Activated CD4-positive, alpha-beta T cell treated with anti-CD3 and anti-CD28 coated beads, Interleukin-2, amount 50 U/mL, for 1 hour (primary cell): ENCODE results near the gene DPM2.

ENCODE experiments used
- DNase-seq: peaks from one replicate; pipeline ENCODE4 v3.0.0-alpha.2; 2020

DPM2 gene

DNA sequence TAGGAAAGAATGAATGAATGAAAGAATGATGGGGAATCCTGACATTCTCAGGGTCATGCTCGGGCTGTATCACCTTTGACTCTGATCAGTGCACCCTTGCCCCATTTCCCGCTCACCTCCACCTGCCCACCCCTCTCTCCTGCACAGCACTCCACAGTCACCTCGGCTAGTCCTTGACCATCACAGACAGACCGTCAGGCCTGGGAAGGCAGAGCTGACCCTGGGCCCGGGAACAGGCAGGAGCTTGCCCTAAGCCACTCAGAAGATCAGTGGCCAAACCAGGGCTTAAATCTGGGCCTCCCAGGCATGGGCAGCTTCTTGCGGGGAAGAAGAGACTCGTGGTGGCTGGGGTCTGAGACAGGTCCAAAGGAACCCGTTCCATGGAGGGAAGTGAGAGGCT is 41.8 kb downstream of the DPM2 start:
- DNase-seq = no peak

DNA sequence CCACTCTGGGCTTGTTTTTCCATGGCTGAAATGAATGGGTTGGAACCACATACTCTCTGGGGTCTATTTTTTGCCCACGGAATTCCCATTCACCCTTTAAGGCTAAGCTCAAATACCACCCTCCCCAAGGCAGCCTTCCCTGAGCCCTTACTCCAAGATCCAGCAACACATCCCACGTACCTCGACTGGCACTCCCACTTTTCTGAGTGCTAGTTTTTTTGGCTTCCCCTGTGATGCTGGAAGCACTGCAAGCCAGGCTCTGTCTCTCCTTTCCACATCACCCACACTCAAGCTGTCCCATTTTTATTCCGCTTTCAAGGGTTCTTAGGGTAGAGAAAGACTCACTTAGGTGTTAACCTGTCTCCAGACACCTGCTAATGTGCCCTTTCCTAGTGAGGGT is 44.3 kb downstream of the DPM2 start:
- DNase-seq = no peak

DNA sequence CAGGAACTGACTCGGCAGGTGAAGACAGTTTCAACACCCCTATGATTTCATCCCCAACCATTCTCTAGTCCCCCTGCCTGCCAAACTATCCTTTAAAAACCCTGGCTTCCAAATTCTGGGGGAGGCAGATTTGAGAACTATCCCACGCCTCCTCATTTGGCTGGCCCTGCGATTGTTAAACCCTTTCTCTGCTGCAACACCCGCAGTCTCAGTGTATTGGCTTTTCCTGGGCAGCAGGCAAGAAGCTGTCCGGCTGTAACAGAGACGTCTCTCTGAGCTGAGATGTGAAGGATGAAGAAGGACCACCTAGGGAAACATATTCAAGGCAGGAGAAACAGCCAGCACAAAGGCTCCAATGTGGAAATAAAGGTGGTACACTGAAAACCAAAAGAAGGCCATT is 44.8 kb downstream of the DPM2 start:
- DNase-seq = no peak

DNA sequence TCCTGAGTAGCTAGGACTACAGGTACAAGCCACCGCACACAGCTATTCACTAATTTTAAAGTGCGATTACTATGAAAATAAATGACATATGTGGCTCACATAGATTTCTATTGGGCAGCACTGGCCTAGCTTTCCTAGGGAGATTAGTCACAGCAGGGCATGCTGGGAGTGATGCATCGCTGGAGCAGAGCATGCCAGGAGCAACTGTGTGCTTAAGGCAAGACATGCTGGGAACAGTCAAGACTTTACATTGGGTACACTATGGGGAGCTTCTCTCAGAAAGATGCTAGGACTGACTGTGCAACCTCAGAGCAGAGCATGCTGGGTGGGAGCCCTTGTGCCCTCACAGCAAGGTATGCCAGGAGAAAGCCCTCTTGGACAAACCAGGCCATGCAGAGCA is 47.6 kb downstream of the DPM2 start:
- DNase-seq = no peak

DNA sequence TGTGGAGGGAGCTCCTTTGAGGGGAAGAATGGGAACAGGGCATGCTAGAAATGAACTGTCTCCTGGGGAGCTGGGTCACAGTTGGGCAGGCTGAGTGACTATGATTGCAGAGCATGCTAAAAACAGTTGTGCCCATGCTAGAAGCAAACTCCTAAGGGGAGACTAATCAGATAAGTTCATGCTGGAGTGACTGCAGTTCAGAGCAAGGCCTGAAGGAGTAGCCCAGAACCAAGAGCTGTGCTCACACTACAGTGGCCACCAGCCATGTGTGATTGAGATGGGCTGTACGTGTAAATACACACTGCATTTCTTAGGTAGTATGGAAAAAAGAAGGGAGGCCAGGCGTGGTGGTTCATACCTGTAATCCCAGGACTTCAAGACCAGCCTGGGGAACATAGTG is 49.9 kb downstream of the DPM2 start:
- no peak for DNase-seq

DNA sequence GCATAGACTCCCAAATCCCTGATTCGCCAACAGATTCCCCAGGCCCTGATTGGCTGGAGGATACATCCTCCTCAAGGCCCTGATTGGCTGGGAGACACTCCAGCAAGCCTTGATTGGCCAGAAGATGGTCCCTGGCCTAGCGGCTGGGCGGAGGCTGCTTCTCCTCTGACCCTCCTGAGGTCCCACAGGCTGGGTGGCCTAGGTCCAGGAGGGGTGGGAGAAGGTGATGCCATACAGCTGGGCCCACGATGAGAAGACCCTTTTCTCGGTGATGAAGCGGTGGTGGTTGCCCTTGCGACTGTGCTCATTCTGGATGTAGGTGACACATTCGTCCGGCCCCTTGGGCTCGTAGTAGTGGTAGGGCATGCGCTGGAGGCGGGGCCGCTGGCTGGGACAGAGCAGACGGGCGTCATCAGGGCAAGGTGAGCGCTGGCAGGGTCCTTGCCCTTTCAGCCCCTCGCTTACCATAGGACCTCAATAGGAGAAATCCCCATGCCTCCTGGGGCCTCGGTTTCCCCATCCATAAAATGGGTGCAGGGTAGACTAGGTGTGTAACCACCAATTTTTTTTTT is 51.2 kb downstream of the DPM2 start:
- no peak for DNase-seq

DNA sequence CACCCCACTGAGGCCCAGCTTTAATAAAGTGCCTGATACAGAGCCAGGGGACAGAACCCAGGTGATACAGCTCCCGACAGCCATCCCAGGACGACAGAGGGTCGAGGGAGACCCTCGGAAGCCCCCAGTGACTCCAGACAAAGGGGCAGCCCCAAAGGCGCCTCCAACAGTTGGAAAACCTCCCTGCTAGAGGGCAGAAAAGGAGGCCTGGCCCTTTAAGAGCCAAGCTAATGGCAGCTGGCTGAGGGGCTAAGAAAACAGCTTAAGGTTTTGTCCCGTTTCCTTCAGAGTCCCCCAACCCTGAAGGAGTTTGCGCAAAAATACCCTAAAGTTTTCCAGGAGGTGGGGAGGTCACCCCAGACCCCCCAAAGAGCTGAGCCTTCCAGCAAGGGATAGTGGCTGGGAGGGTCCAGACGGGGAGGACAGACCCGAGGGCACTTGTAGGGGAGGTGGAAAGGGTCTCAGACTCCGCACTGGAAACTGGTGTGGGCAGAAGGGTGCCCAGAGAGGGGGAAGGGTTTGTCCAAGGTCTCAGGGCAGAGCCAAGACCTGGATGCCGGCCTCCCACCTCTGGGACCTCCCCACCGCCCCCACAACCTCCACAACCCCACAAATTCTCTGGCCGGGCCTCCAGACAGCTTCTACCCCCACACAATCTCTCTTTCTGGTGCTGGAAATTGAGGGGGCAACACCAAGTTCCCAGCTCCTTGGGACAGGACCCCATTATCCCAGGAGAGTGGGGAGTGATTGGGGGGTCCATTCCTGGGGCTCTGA is 52.0 kb downstream of the DPM2 start:
- no peak for DNase-seq
